Progenitor cell of endocrine pancreas (in vitro differentiated cells): Measurements from ENCODE around the gene UCN. TPM values are rescaled to one million over a fixed set of nuclear protein-coding genes. Genes with fewer than 3 reads are reported as not detected.

ENCODE experiments used
- DNase-seq: peaks from one replicate; pipeline ENCODE4 v3.0.0; 2021; ENCODE audit warnings: low spot score; ENCODE audit not compliant: unreplicated experiment
- H3K27ac Mint-ChIP-seq: 2 replicates; pipeline ENCODE4 v1.8.0; 2021; ENCODE audit warnings: mild to moderate bottlenecking, moderate library complexity, mixed read lengths
- H3K27me3 Mint-ChIP-seq: 2 replicates; pipeline ENCODE4 v1.8.0; 2021; ENCODE audit warnings: mixed read lengths
- H3K36me3 Mint-ChIP-seq: 2 replicates; pipeline ENCODE4 v1.8.0; 2022; ENCODE audit warnings: mixed read lengths; ENCODE audit not compliant: insufficient read depth
- H3K4me1 Mint-ChIP-seq: 2 replicates; pipeline ENCODE4 v1.8.0; 2021; ENCODE audit warnings: low read depth, mixed read lengths
- H3K4me3 Mint-ChIP-seq: 2 replicates; pipeline ENCODE4 v1.8.0; 2021; ENCODE audit warnings: low read depth, mild to moderate bottlenecking, moderate library complexity, mixed read lengths
- H3K9me3 Mint-ChIP-seq: 2 replicates; pipeline ENCODE4 v1.8.0; 2021; ENCODE audit warnings: low read depth, mixed read lengths
- total RNA-seq: library from RNA; stranded (reverse); gene quantifications from 2 replicates; pipeline ENCODE4 v1.2.1, GENCODE V29; 2021
- TF ChIP-seq, protein P1 (sequence below): fragments of 200-600 bp; sonication (generic); IDR thresholded peaks from one replicate; pipeline ENCODE4 v1.5.0; 2021; ENCODE audit warnings: antibody characterized with exemption, mild to moderate bottlenecking; ENCODE audit not compliant: unreplicated experiment

UCN gene
- total RNA-seq, 1 donor from 2014 or later, result 2.0 TPM

DNA sequence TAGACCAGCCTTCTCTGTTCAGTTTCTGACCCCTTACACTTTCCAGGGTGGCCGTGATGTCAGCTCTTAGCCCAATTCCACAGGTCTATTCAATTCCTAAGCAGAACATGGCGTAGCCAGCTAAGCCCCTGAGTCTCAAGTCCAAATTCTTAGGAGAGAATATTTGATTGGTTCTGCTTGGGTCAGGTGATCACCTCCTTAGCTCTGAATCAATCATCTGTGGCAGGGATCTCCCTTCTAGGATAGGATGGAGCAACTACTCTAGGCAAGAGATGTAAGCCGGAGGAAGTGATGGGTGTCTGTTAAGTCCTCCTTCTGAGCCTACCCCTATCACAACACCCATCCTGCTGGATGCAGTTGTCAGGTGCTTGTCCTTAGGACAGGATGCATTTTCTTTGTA, 11.1 kb downstream of the UCN start:
- Mint-ChIP-seq H3K36me3 (no peaks in the 10 kb centered on the region), H3K9me3 (no peaks in the 10 kb centered on the region), H3K4me1 (peaks cover 15% of the 10 kb centered on the region), H3K27me3 (peaks cover 13% of the 10 kb centered on the region), H3K4me3 (no peak overlapping the region), H3K27ac (no peak overlapping the region)
- no peak for DNase-seq
- TF ChIP-seq, protein P1, sequence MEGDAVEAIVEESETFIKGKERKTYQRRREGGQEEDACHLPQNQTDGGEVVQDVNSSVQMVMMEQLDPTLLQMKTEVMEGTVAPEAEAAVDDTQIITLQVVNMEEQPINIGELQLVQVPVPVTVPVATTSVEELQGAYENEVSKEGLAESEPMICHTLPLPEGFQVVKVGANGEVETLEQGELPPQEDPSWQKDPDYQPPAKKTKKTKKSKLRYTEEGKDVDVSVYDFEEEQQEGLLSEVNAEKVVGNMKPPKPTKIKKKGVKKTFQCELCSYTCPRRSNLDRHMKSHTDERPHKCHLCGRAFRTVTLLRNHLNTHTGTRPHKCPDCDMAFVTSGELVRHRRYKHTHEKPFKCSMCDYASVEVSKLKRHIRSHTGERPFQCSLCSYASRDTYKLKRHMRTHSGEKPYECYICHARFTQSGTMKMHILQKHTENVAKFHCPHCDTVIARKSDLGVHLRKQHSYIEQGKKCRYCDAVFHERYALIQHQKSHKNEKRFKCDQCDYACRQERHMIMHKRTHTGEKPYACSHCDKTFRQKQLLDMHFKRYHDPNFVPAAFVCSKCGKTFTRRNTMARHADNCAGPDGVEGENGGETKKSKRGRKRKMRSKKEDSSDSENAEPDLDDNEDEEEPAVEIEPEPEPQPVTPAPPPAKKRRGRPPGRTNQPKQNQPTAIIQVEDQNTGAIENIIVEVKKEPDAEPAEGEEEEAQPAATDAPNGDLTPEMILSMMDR, result no peak

DNA sequence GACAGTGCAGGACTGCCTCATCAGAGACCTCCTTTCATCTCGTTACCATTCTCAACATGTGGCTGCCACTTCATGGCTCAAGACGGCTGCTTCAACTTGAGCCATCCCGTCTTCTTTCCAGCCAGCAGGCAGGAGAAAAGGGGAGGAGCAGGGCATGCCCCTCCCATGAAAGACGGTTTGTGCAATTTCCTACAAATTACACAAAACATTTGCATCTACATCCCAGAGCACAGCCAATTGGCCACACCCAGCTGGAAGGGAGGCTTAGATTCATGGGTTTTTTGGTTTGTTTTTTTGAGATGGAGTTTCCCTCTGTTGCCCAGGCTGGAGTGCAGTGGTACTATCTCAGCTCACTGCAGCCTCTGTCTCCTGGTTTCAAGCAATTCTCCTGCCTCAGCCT, 11.8 kb downstream of the UCN start:
- Mint-ChIP-seq H3K9me3 (no peaks in the 10 kb centered on the region), H3K27ac (no peak overlapping the region), H3K36me3 (no peaks in the 10 kb centered on the region), H3K27me3 (peaks cover 20% of the 10 kb centered on the region), H3K4me3 (no peak overlapping the region), H3K4me1 (peaks cover 15% of the 10 kb centered on the region)
- DNase-seq, result no peak
- TF ChIP-seq, protein P1, result no peak

- TF ChIP-seq, protein P1, result no peak
- H3K27me3 Mint-ChIP-seq, result peaks cover 21% of the 10 kb centered on the region
- no peaks in the 10 kb centered on the region for H3K36me3 Mint-ChIP-seq
These were observed 13.3 kb downstream of the UCN start for GRCh38 chr2:27294928-27295327.

DNA sequence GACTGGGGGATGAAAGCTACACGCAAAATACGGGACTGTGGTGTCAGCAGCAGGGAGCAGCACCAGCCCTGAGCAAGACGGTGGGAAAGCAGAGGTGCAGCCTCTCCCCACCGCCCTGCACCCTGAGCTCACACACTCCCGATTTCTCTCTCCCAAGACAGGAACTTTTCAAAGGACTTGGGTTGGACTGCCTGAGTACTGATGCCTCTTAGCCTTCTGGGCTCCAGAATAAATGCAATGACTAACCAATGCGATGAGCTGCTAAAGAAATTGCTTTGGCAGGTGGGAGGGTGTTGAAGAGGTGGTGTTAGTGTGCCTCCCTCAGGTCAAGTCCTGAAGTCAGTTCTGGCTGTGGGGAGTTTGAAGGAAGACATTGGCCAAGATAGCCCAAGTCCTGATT, 16.4 kb downstream of the UCN start:
- Mint-ChIP-seq H3K9me3 (no peaks in the 10 kb centered on the region), H3K4me1 (peaks cover 10% of the 10 kb centered on the region), H3K27ac (no peak overlapping the region), H3K27me3 (peaks cover 29% of the 10 kb centered on the region), H3K4me3 (no peak overlapping the region), H3K36me3 (no peaks in the 10 kb centered on the region)
- TF ChIP-seq, protein P1, result peak; percentile 20
- DNase-seq, result no peak

More at GRCh38 chr2:27294928-27295327, 13.3 kb downstream of the UCN start:
- H3K27ac Mint-ChIP-seq, result no peak overlapping the region
- no peak overlapping the region for H3K4me3 Mint-ChIP-seq
- no peaks in the 10 kb centered on the region for H3K9me3 Mint-ChIP-seq
- H3K4me1 Mint-ChIP-seq, result peaks cover 15% of the 10 kb centered on the region
- no peak for DNase-seq

- Mint-ChIP-seq H3K4me1 (peaks cover 10% of the 10 kb centered on the region), H3K4me3 (no peak overlapping the region), H3K27ac (no peak overlapping the region), H3K27me3 (peaks cover 33% of the 10 kb centered on the region), H3K36me3 (no peaks in the 10 kb centered on the region), H3K9me3 (no peaks in the 10 kb centered on the region)
- DNase-seq, result no peak
- TF ChIP-seq, protein P1, result no peak
These were observed 17.7 kb downstream of the UCN start for GRCh38 chr2:27290549-27290948.
